Mammary epithelial cell (primary cell): Measurements from ENCODE around the gene NAPA.

ENCODE experiments used
- CTCF ChIP-seq, 2 donors: IDR thresholded peaks in 1 of 2; conservative IDR thresholded peaks in 1 of 2; 2 replicates each; pipeline ENCODE4 v1.5.1; 2011 to 2012; ENCODE audit warnings: inconsistent platforms in 2 of 2, low read length in 2 of 2, mild to moderate bottlenecking in 2 of 2, control low read depth in 1 of 2, low read depth in 1 of 2; ENCODE audit not compliant: insufficient read depth in 1 of 2; ENCODE audit errors: extremely low read depth in 1 of 2
- EZH2 ChIP-seq: IDR thresholded peaks from 2 replicates; pipeline ENCODE4 v1.6.1; 2012; ENCODE audit warnings: low read length, inconsistent platforms, borderline replicate concordance

GRCh38 chr19:47545061-47545948, 30.4 kb upstream of the NAPA start:
- TF ChIP-seq CTCF (conservative IDR thresholded peaks at IDR 0.05 in 1 of 2, IDR thresholded peaks at IDR 0.05 in 1 of 2; ENCODE audit: extremely low read depth in 1 of 2, insufficient read depth in 1 of 2, low read depth in 1 of 2, low read length in 2 of 2) (no peak), EZH2 (no peak)
